Measurements from ENCODE around the gene SLC4A4. TPM values are rescaled to one million over a fixed set of nuclear protein-coding genes. Genes with fewer than 3 reads are reported as not detected.

SLC4A4 gene
- total RNA-seq, 2 donors from 2014 or later: 48.3 to 89.2 TPM

DNA sequence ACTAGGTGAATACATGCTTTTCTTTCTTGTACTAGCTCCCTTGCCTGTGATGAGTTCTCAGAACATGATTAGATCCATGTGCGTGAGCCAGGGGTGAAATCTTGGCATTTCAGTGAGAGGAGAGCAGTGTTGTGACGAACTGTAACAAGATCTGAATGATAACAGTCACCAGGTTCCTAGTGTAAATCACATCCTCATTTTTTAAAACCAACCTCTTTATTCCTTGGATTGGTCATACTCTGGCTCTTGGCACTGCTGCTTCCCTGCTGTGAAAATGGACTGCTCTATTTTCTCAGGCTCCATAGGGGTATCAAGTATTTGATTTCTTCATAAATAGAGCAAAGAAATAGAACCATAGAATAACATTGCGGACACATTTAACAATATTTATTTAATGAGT, 206.3 kb downstream of the SLC4A4 start:
- H3K9me3 ChIP-seq: no peaks in the 10 kb centered on the region
- no peaks in the 10 kb centered on the region for H3K36me3 ChIP-seq
- TF ChIP-seq POLR2A (IDR thresholded peaks at IDR 0.05) (no peak), POLR2AphosphoS5 (IDR thresholded peaks at IDR 0.05) (no peak)
- TF ChIP-seq, protein P1, sequence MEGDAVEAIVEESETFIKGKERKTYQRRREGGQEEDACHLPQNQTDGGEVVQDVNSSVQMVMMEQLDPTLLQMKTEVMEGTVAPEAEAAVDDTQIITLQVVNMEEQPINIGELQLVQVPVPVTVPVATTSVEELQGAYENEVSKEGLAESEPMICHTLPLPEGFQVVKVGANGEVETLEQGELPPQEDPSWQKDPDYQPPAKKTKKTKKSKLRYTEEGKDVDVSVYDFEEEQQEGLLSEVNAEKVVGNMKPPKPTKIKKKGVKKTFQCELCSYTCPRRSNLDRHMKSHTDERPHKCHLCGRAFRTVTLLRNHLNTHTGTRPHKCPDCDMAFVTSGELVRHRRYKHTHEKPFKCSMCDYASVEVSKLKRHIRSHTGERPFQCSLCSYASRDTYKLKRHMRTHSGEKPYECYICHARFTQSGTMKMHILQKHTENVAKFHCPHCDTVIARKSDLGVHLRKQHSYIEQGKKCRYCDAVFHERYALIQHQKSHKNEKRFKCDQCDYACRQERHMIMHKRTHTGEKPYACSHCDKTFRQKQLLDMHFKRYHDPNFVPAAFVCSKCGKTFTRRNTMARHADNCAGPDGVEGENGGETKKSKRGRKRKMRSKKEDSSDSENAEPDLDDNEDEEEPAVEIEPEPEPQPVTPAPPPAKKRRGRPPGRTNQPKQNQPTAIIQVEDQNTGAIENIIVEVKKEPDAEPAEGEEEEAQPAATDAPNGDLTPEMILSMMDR (IDR thresholded peaks at IDR 0.05): no peak
- no peaks in the 10 kb centered on the region for H3K27me3 ChIP-seq (replicated peaks; ENCODE audit: insufficient read depth)
- H3K4me3 ChIP-seq: no peak overlapping the region
- H3K27ac ChIP-seq: no peak overlapping the region
- WGBS: 34% methylated on average over 3 of the region's 3 CpGs
- intact Hi-C loops (cut with DNase I): no loop called here
- DNase-seq (ENCODE audit: low spot score): no peak
- no peaks in the 10 kb centered on the region for H3K4me1 ChIP-seq (replicated peaks)

DNA sequence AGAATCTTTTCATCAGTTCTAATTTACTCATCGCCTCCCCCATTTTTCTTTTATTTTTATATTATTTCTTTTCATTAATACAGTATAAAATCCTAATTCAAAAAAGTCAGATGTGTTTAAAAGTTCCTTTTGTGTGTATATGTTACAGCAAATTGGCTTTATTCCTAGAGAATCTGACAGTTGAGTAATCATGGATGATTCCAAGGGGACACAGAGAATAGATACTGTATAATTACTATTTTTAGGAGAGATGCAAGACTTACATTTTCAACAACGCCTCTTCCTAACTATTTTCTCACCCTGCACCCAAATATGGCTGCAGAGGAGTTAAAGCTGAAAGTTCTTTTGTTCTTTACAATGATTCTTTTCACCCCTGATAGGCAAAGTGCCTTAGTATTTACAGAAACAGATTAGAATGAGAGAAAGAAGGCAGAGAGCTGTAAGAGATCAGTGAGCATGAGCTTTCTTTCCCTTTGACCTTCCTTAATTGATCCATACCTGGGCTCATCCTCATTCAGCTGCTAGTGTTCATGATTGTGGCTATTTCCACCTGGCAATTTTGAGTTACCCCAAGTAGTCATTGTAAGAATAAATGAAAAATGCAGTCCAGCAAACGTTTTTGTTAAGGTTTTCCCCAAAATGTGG, 210.8 kb downstream of the SLC4A4 start:
- intact Hi-C loops (cut with DNase I): no loop called here
- Histone ChIP-seq H3K36me3 (no peaks in the 10 kb centered on the region), H3K27ac (no peak overlapping the region), H3K4me1 (replicated peaks) (no peaks in the 10 kb centered on the region), H3K9me3 (no peaks in the 10 kb centered on the region), H3K4me3 (no peak overlapping the region), H3K27me3 (replicated peaks; ENCODE audit: insufficient read depth) (no peaks in the 10 kb centered on the region)
- TF ChIP-seq, protein P1 (IDR thresholded peaks at IDR 0.05): no peak
- TF ChIP-seq POLR2A (IDR thresholded peaks at IDR 0.05) (no peak), POLR2AphosphoS5 (IDR thresholded peaks at IDR 0.05) (no peak)
- DNase-seq (ENCODE audit: low spot score): no peak
- 75% methylated on average over 3 of the region's 3 CpGs for WGBS

DNA sequence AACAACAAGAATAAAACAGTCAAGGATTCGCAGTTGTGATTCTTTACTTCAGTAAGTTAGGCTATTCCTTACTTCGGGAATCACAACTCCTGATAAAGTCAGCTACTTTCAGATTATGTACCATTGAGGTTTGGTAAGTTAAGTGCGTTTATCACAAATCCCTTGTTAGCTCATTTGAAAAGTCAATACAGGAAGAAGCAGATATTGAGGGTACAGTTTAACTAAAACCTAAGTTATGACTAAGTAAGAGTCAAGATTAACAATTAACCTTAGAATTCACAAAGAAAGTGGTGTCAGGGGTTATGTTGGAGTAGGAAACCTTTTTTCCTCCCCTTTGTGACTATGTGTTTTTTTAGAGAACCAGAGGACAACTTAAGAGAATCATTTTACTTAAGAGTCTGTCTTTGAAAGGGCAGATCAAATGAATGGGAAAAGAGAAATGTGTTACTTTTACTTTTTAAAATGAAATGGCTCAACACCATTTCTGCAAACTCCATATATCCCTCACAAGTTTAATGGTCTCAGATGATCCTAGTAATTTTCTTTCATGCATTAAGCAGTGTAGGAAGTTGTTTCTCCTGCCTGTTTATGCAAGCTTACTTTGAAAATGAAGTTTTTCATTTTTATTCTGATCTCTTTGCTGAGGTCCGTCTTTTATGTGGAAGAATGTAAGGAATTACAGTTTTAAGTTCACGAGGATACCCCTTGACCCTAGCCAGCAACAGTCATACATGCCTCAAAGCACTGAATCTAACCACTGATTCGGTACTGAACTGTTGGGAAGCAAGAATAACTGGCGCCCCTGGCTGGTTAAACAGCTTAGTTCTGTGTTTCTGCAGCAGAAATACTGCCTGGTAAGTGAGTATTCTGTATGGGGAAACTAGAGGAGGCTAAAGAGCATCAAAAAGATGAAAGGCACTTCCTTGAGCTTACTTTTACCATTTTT, 211.7 kb downstream of the SLC4A4 start:
- H3K27me3 ChIP-seq (replicated peaks; ENCODE audit: insufficient read depth): no peaks in the 10 kb centered on the region
- H3K4me1 ChIP-seq (replicated peaks): no peaks in the 10 kb centered on the region
- intact Hi-C loops (cut with DNase I): no loop called here
- no peak overlapping the region for H3K4me3 ChIP-seq
- no peak overlapping the region for H3K27ac ChIP-seq
- TF ChIP-seq POLR2AphosphoS5 (IDR thresholded peaks at IDR 0.05) (no peak), POLR2A (IDR thresholded peaks at IDR 0.05) (no peak)
- TF ChIP-seq, protein P1 (IDR thresholded peaks at IDR 0.05): no peak
- DNase-seq (ENCODE audit: low spot score): no peak
- H3K36me3 ChIP-seq: no peaks in the 10 kb centered on the region
- H3K9me3 ChIP-seq: no peaks in the 10 kb centered on the region
- 70% methylated on average over 7 of the region's 7 CpGs for WGBS

DNA sequence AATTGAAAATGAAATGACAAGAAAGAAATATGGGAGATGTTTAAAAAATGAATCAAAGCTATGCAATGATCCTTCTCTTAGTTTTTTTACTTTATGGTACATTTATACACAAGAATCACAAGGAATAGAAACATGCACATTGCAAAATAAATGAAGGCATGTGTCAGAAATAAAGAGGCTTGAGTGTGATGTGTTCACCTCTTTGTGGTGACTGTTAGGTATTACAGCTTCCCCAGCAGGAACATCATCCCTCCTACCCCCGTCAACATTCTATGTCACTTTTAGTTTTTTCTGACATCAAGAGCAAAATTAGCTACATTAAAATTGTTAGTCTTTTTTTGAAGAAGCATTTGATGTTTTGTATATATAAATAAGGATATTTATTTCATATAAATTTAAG, 214.8 kb downstream of the SLC4A4 start:
- TF ChIP-seq POLR2A (IDR thresholded peaks at IDR 0.05): no peak
- TF ChIP-seq, protein P1 (IDR thresholded peaks at IDR 0.05): peak in 3 of 4 experiments; percentile 40 to 57 (median 56)
- no peak for TF ChIP-seq POLR2AphosphoS5 (IDR thresholded peaks at IDR 0.05)
- no peaks in the 10 kb centered on the region for H3K27me3 ChIP-seq (replicated peaks; ENCODE audit: insufficient read depth)
- no peak overlapping the region for H3K27ac ChIP-seq
- no peak overlapping the region for H3K4me3 ChIP-seq
- WGBS: 47% methylated on average over 1 of the region's 1 CpG
- no peak for DNase-seq (ENCODE audit: low spot score)
- intact Hi-C loops (cut with DNase I): no loop called here
- no peaks in the 10 kb centered on the region for H3K9me3 ChIP-seq
- H3K4me1 ChIP-seq (replicated peaks): no peaks in the 10 kb centered on the region
- no peaks in the 10 kb centered on the region for H3K36me3 ChIP-seq
